SK-N-SH (cell line): Measurements from ENCODE around the gene TNS4.

Source experiments
- CTCF ChIP-seq: fragments of 200-600 bp; sonication (generic); IDR thresholded peaks from 2 replicates; pipeline ENCODE4 v1.6.1; 2017; ENCODE audit warnings: antibody characterized with exemption, mild to moderate bottlenecking, moderate library complexity
- EP300 ChIP-seq, 2 experiments: IDR thresholded peaks; 2 replicates each; pipeline versions ENCODE4 v1.4.0 to v1.6.1; 2012; ENCODE audit warnings: borderline replicate concordance in 1 of 2, low read depth in 1 of 2, low read length in 1 of 2
- FOSL2 ChIP-seq: IDR thresholded peaks from 2 replicates; pipeline ENCODE4 v1.4.0; 2012; ENCODE audit warnings: low read depth, mild to moderate bottlenecking, moderate library complexity, borderline replicate concordance
- JUND ChIP-seq: IDR thresholded peaks from 2 replicates; pipeline ENCODE4 v1.4.0; 2012
- MEF2A ChIP-seq: IDR thresholded peaks from 2 replicates; pipeline ENCODE4 v1.4.0; 2012; ENCODE audit warnings: low read depth, borderline replicate concordance
- MXI1 ChIP-seq: IDR thresholded peaks from 2 replicates; pipeline ENCODE4 v1.6.1; 2012; ENCODE audit warnings: mild to moderate bottlenecking, low read depth, low read length, improper control_type of control experiment
- RCOR1 ChIP-seq: fragments of 150-350 bp; IDR thresholded peaks from 2 replicates; pipeline ENCODE4 v1.6.1; 2017; ENCODE audit warnings: antibody characterized with exemption, low read length
- REST ChIP-seq: IDR thresholded peaks from 2 replicates; pipeline ENCODE4 v1.6.1; 2012; ENCODE audit warnings: mild to moderate bottlenecking, low read depth, low read length, moderate library complexity
- SIN3A ChIP-seq: IDR thresholded peaks from 2 replicates; pipeline ENCODE4 v1.6.1; 2012; ENCODE audit warnings: low read depth, mild to moderate bottlenecking, low read length, moderate library complexity, borderline replicate concordance
- SMC3 ChIP-seq: IDR thresholded peaks from 2 replicates; pipeline ENCODE4 v1.6.1; 2012; ENCODE audit warnings: low read depth, low read length, improper control_type of control experiment
- TAF1 ChIP-seq: IDR thresholded peaks from 2 replicates; pipeline ENCODE4 v1.6.1; 2012; ENCODE audit warnings: low read depth, mild to moderate bottlenecking, low read length, moderate library complexity, borderline replicate concordance
- USF1 ChIP-seq: IDR thresholded peaks from 2 replicates; pipeline ENCODE4 v1.4.0; 2012; ENCODE audit warnings: low read depth, borderline replicate concordance
- ZBTB33 ChIP-seq: IDR thresholded peaks from 2 replicates; pipeline ENCODE4 v1.4.0; 2012; ENCODE audit warnings: low read depth, borderline replicate concordance
- TF ChIP-seq, protein P1 (sequence below): fragments of 150-350 bp; IDR thresholded peaks from 2 replicates; pipeline ENCODE4 v1.6.1; 2017; ENCODE audit warnings: antibody characterized with exemption, low read length, low read depth, borderline replicate concordance

GRCh38 chr17:40550608-40551007, 49.2 kb upstream of the TNS4 start:
- no peak for TF ChIP-seq MXI1
- no peak for TF ChIP-seq TAF1
- TF ChIP-seq ZBTB33, result no peak
- no peak for TF ChIP-seq SMC3
- no peak for TF ChIP-seq EP300 (IDR thresholded peaks at IDR 0.05; ENCODE audit: borderline replicate concordance in 1 of 2, low read depth in 1 of 2, low read length in 1 of 2)
- TF ChIP-seq REST, result no peak
- TF ChIP-seq USF1, result no peak
- no peak for TF ChIP-seq CTCF
- no peak for TF ChIP-seq JUND
- TF ChIP-seq RCOR1, result no peak
- no peak for TF ChIP-seq MEF2A
- no peak for TF ChIP-seq FOSL2
- TF ChIP-seq SIN3A, result no peak
- TF ChIP-seq, protein P1, sequence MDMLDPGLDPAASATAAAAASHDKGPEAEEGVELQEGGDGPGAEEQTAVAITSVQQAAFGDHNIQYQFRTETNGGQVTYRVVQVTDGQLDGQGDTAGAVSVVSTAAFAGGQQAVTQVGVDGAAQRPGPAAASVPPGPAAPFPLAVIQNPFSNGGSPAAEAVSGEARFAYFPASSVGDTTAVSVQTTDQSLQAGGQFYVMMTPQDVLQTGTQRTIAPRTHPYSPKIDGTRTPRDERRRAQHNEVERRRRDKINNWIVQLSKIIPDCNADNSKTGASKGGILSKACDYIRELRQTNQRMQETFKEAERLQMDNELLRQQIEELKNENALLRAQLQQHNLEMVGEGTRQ, result no peak
